MCF 10A (cell line): ENCODE data around the gene NDUFS2. TPM values are rescaled to one million over a fixed set of nuclear protein-coding genes. Genes with fewer than 3 reads are reported as not detected.
A peak's percentile ranks its signal among the peaks of the same experiment; 100 is the strongest.

Source experiments
- BruUV-seq: library from RNA; stranded (reverse); fragments of 400-500 nt; replicated peaks from 2 replicates; lab custom pipeline; 2021; lab: Mats Ljungman, UMichigan
- CTCF ChIA-PET: fragments of 300-600 bp; sonication (Branson Sonifier 250); formaldehyde crosslinking; extraction: SDS; loops from one replicate; lab custom pipeline; 2021; ENCODE audit warnings: antibody characterized with exemption, inconsistent platforms; lab: Yijun Ruan, JAX
- POLR2A ChIA-PET: fragments of 300-600, 350-650 bp; sonication (Branson Sonifier 250); formaldehyde crosslinking; extraction: SDS; loops from one replicate; lab custom pipeline; 2020; ENCODE audit warnings: antibody characterized with exemption, inconsistent platforms; lab: Yijun Ruan, JAX
- DNase-seq: peaks from one replicate; pipeline ENCODE4 v3.0.0-alpha.2; 2018; ENCODE audit not compliant: unreplicated experiment
- H3K27ac Mint-ChIP-seq: one replicate; pipeline ENCODE4 v1.8.0; 2022; ENCODE audit warnings: mild to moderate bottlenecking, low read depth, mixed read lengths; ENCODE audit not compliant: unreplicated experiment
- H3K27me3 Mint-ChIP-seq: one replicate; pipeline ENCODE4 v1.8.0; 2022; ENCODE audit warnings: mixed read lengths; ENCODE audit not compliant: insufficient read depth, unreplicated experiment
- H3K36me3 Mint-ChIP-seq: one replicate; pipeline ENCODE4 v1.8.0; 2022; ENCODE audit warnings: mild to moderate bottlenecking, moderate library complexity, mixed read lengths; ENCODE audit not compliant: insufficient read depth, unreplicated experiment
- H3K4me1 Mint-ChIP-seq: one replicate; pipeline ENCODE4 v1.8.0; 2022; ENCODE audit warnings: mixed read lengths; ENCODE audit not compliant: insufficient read depth, unreplicated experiment
- H3K4me3 Mint-ChIP-seq: one replicate; pipeline ENCODE4 v1.8.0; 2022; ENCODE audit warnings: mild to moderate bottlenecking, moderate library complexity, mixed read lengths; ENCODE audit not compliant: unreplicated experiment
- H3K9me3 Mint-ChIP-seq: one replicate; pipeline ENCODE4 v1.8.0; 2022; ENCODE audit warnings: mixed read lengths; ENCODE audit not compliant: unreplicated experiment
- intact Hi-C: fragments of 100-400 bp; cut with micrococcal nuclease; formaldehyde crosslinking; loops from 2 replicates; pipeline ENCODE4 v1.14.1; 2022
- total RNA-seq: library from RNA; stranded (reverse); gene quantifications from 2 replicates; pipeline ENCODE4 v1.2.3, GENCODE V29; 2022
- TF ChIP-seq, protein P1 (sequence below): fragments of 200-600 bp; IDR thresholded peaks from one replicate; pipeline ENCODE4 v1.8.0; 2022; ENCODE audit warnings: antibody characterized with exemption, mild to moderate bottlenecking; ENCODE audit not compliant: unreplicated experiment

Gene NDUFS2
- total RNA-seq, 1 experiment from 2014 or later: 149 TPM

DNA sequence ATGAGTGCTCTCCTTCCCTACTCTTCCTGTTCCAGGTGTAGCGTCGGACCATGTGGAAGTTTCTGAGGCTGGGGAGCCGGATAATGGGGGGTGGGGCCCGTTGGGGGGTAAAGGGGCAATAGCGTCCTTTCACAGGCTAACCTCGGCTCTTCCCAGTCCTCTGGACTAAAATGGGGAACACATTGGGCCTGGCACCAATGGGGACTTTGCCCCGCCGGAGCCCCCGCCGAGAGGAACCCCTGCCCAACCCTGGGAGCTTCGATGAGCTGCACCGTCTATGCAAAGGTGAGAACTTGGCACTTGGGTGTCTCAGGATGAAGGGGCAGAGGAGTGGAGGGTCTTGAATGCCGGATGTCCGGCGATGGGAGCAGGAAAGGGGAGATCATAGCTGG lies 24.1 kb downstream of the NDUFS2 start:
- Mint-ChIP-seq H3K9me3 (no peaks in the 10 kb centered on the region), H3K4me3 (peak overlapping the region; percentile 90), H3K4me1 (peaks cover 22% of the 10 kb centered on the region), H3K27me3 (no peaks in the 10 kb centered on the region), H3K36me3 (peaks cover 22% of the 10 kb centered on the region), H3K27ac (peak overlapping the region; percentile 88)
- TF ChIP-seq, protein P1, sequence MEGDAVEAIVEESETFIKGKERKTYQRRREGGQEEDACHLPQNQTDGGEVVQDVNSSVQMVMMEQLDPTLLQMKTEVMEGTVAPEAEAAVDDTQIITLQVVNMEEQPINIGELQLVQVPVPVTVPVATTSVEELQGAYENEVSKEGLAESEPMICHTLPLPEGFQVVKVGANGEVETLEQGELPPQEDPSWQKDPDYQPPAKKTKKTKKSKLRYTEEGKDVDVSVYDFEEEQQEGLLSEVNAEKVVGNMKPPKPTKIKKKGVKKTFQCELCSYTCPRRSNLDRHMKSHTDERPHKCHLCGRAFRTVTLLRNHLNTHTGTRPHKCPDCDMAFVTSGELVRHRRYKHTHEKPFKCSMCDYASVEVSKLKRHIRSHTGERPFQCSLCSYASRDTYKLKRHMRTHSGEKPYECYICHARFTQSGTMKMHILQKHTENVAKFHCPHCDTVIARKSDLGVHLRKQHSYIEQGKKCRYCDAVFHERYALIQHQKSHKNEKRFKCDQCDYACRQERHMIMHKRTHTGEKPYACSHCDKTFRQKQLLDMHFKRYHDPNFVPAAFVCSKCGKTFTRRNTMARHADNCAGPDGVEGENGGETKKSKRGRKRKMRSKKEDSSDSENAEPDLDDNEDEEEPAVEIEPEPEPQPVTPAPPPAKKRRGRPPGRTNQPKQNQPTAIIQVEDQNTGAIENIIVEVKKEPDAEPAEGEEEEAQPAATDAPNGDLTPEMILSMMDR: no peak
- intact Hi-C loops: loop anchor here (10.0 kb wide), 1 partner anchor 508 kb away; no protein-coding TSS in a partner anchor
- BruUV-seq: no TSS peak
- POLR2A ChIA-PET: interaction anchor here (0.6 to 6.8 kb wide), 30 partner anchors 9 to 1129 kb away, joined by 3 to 81 read pairs (median 4); partner anchors contain the start of genes ADAMTS4, B4GALT3, DEDD and F11R
- CTCF ChIA-PET: interaction anchor here (0.5 to 18.5 kb wide), 58 partner anchors 9 to 969 kb away, joined by 3 to 444 read pairs (median 5); partner anchors contain the start of genes ADAMTS4, CFAP126, FCER1G and NDUFS2
- peak; percentile 27 for DNase-seq

DNA sequence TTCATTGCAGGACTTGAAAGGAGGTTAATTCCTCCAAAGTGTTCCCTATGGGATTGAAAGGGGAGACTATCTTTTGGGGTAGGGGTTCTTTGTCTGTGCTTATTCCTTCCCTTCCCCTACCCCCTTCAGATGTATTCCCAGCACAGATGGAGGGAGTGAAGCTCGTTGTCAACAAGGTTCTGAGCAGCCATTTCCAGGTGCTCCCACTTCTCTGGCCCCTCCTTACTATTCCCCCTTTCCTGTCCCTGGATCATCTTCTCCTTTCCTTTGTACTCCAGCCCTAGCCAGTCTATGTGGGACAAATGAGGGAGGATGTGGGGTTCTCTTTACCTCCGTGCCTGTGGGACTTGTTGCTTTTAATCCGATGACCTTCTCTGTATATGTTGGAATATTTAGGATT lies 24.6 kb downstream of the NDUFS2 start:
- peak overlapping the region; percentile 88 for H3K27ac Mint-ChIP-seq
- no peaks in the 10 kb centered on the region for H3K27me3 Mint-ChIP-seq
- peaks cover 22% of the 10 kb centered on the region for H3K4me1 Mint-ChIP-seq
- H3K4me3 Mint-ChIP-seq: peak overlapping the region; percentile 90
- peaks cover 22% of the 10 kb centered on the region for H3K36me3 Mint-ChIP-seq
- no TSS peak for BruUV-seq
- ChIA-PET CTCF (interaction anchor here (0.6 to 18.5 kb wide), 50 partner anchors 9 to 530 kb away, joined by 3 to 444 read pairs (median 6); partner anchors contain the start of genes ADAMTS4, CFAP126, FCER1G and NDUFS2), POLR2A (interaction anchor here (0.5 to 6.8 kb wide), 18 partner anchors 9 to 1129 kb away, joined by 3 to 81 read pairs (median 8); partner anchors contain the start of genes B4GALT3, NDUFS2, PPOX and SDHC)
- intact Hi-C loops: loop anchor here (1.0 to 10.0 kb wide), 5 partner anchors 65 to 508 kb away; partner anchors contain the start of gene SDHC
- no peak for DNase-seq
- H3K9me3 Mint-ChIP-seq: no peaks in the 10 kb centered on the region
- TF ChIP-seq, protein P1: no peak

DNA sequence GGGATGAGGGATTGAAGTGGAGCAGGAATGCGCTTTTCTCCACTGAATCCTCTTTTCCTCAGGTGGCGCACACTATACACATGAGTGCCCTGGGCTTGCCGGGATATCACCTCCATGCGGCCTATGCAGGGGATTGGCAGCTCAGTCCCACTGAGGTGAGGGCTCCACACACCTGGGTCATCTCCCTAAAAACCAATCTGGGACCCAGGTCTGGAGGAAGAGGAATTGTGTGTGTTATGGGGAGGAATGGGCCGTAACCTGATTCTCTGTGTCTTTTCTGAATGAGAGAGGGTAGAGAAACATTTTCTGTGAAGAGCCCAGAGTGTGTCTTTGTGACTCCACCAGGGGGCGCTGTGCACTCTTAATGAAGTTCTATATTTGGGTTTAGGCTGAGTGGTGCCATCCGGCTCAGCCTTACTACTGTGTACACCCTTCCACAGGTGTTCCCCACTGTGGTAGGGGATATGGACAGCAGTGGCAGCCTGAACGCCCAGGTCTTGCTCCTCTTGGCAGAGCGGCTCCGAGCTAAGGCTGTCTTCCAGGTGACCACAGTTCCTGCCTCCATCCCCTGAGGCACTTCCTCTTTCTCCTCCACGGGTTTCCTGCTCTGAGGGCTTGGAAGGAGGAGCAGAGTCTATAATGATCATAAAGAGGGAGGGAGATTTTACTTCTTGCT lies 25.2 kb downstream of the NDUFS2 start:
- ChIA-PET POLR2A (interaction anchor here (0.5 to 6.8 kb wide), 14 partner anchors 9 to 541 kb away, joined by 3 to 81 read pairs (median 8); partner anchors contain the start of genes B4GALT3, NDUFS2, PPOX and SDHC), CTCF (interaction anchor here (0.5 to 18.5 kb wide), 52 partner anchors 10 to 1147 kb away, joined by 3 to 444 read pairs (median 6); partner anchors contain the start of genes ADAMTS4, CFAP126, FCER1G and NDUFS2)
- Mint-ChIP-seq H3K36me3 (peaks cover 23% of the 10 kb centered on the region), H3K27ac (peak overlapping the region; percentile 88), H3K4me3 (peak overlapping the region; percentile 90), H3K4me1 (peaks cover 22% of the 10 kb centered on the region), H3K9me3 (no peaks in the 10 kb centered on the region), H3K27me3 (no peaks in the 10 kb centered on the region)
- TF ChIP-seq, protein P1: peak; percentile 94
- DNase-seq: peak; percentile 90
- intact Hi-C loops: loop anchor here (1.0 to 10.0 kb wide), 5 partner anchors 64 to 507 kb away; partner anchors contain the start of gene SDHC
- BruUV-seq: no TSS peak

DNA sequence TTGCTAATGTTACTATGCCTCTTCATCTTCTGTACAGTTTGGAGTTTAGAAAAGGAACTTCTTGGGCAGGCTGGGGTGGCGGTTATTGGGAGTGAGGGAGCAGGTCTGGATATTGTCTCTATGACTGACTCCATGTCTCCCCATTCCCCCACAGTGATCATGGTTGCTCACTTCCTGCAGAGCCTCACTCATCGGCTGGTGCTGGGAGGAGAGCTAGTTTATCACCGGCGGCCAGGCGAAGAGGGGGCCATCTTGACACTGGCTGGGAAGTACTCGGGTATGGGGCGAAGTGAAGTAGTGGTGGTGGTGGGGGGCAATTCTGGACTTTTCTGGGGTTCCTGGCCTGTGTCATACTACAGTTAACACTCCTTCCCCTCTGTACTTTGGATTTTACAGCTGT lies 25.9 kb downstream of the NDUFS2 start:
- Mint-ChIP-seq H3K9me3 (no peaks in the 10 kb centered on the region), H3K4me1 (peaks cover 22% of the 10 kb centered on the region), H3K36me3 (peaks cover 29% of the 10 kb centered on the region), H3K4me3 (peak overlapping the region; percentile 90), H3K27ac (no peak overlapping the region), H3K27me3 (no peaks in the 10 kb centered on the region)
- DNase-seq: no peak
- intact Hi-C loops: loop anchor here (10.0 kb wide), 1 partner anchor 507 kb away; no protein-coding TSS in a partner anchor
- ChIA-PET POLR2A (interaction anchor here (0.6 to 6.8 kb wide), 7 partner anchors 8 to 155 kb away, joined by 3 to 81 read pairs (median 4); partner anchors contain the start of genes CFAP126, NDUFS2 and SDHC), CTCF (interaction anchor here (0.5 to 18.5 kb wide), 32 partner anchors 11 to 1152 kb away, joined by 3 to 444 read pairs (median 10); partner anchors contain the start of genes ADAMTS4, CFAP126, FCER1G and NDUFS2)
- BruUV-seq: no TSS peak
- TF ChIP-seq, protein P1: no peak
